Ovary (tissue), 3 donors: Measurements from ENCODE around the gene VWA3B.

Experiments used
- CTCF ChIP-seq, 3 donors: fragments of 450-650 bp in 2 of 3; fragments of 200-600 bp in 1 of 3; IDR thresholded peaks; one replicate each; pipeline versions ENCODE4 v1.5.1 to v1.8.0; 2016 to 2022; ENCODE audit warnings: antibody characterized with exemption in 3 of 3, mild to moderate bottlenecking in 1 of 3
- POLR2A ChIP-seq: fragments of 450-650 bp; IDR thresholded peaks from one replicate; pipeline ENCODE4 v1.6.1; 2017; ENCODE audit warnings: antibody characterized with exemption, mild to moderate bottlenecking, moderate library complexity
- donor health status: DM: no; HTN: no; CAD: no.

- no peak for TF ChIP-seq CTCF (IDR thresholded peaks at IDR 0.05)
- no peak for TF ChIP-seq POLR2A
Observed at GRCh38 chr2:98093146-98093545, 6.2 kb downstream of the VWA3B start.
